HFF-Myc (cell line): ENCODE results near the gene PEX12.
"Not testable (repeated sequence)": the region's sequence is repeated elsewhere in the genome, so short reads cannot be mapped to it uniquely, and the experiment has no call there.

ENCODE experiments used
- DNase-seq: peaks from one replicate; pipeline ENCODE4 v3.0.0-alpha.2; 2011; ENCODE audit warnings: low read depth; ENCODE audit errors: extremely low read depth
- H3K4me3 ChIP-seq: replicated peaks from 2 replicates; pipeline ENCODE4 v1.5.1; 2011; ENCODE audit warnings: low read depth, mild to moderate bottlenecking, control low read depth, low read length
- TF ChIP-seq, protein P1 (sequence below): IDR thresholded peaks from 2 replicates; pipeline ENCODE4 v1.5.1; 2012; ENCODE audit warnings: mild to moderate bottlenecking, low read depth, low read length, control low read depth; ENCODE audit errors: missing control alignments

PEX12 gene

DNA sequence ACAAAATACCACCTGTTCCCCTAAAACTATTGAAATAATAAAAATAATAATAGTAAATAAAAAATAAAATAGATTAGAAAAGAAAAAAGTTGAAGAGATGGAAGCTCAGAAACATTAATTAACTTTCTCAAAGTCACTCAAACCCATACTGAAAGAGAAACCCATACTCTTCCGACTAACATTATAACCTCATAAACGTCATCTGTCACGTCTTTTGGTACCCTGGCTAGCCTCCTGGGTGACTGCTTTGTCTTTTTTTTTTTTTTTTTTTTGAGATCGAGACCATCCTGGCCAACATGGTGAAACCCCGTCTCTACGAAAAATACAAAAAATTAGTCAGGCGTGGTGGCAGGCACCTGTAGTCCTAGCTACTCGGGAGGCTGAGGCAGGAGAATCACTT is 48.5 kb downstream of the PEX12 start:
- no peak for DNase-seq
- no peak overlapping the region for H3K4me3 ChIP-seq
- TF ChIP-seq, protein P1, sequence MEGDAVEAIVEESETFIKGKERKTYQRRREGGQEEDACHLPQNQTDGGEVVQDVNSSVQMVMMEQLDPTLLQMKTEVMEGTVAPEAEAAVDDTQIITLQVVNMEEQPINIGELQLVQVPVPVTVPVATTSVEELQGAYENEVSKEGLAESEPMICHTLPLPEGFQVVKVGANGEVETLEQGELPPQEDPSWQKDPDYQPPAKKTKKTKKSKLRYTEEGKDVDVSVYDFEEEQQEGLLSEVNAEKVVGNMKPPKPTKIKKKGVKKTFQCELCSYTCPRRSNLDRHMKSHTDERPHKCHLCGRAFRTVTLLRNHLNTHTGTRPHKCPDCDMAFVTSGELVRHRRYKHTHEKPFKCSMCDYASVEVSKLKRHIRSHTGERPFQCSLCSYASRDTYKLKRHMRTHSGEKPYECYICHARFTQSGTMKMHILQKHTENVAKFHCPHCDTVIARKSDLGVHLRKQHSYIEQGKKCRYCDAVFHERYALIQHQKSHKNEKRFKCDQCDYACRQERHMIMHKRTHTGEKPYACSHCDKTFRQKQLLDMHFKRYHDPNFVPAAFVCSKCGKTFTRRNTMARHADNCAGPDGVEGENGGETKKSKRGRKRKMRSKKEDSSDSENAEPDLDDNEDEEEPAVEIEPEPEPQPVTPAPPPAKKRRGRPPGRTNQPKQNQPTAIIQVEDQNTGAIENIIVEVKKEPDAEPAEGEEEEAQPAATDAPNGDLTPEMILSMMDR, result no peak

DNA sequence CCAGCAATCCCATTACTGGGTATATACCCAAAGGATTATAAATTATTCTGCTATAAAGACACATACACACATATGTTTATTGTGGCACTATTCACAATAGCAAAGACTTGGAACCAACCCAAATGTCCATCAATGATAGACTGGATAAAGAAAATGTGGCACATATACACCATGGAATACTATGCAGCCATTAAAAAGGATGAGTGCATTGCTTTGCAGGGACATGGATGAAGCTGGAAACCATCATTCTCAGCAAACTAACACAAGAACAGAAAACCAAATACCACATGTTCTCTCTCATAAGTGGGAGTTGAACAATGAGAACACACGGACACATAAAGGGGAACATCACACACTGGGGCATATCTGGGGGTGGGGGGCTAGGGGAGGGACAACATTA is 49.0 kb downstream of the PEX12 start:
- H3K4me3 ChIP-seq, DNase-seq: not testable (repeated sequence)
